ENCODE measurements around the gene PRKAB2. TPM values are rescaled to one million over a fixed set of nuclear protein-coding genes. Genes with fewer than 3 reads are reported as not detected.

PRKAB2 gene
- total RNA-seq = 13.4 and 17.2 TPM in 2 replicates

GRCh38 chr1:147172168-147173016 lies at the start of gene PRKAB2:
TSS of gene PRKAB2 (minus strand) at chr1:147172470. CDS start at chr1:147172144, 326 bp downstream.

Other genes with a start within 250 kb of the PRKAB2 start
- gene NBPF12, start 234.1 kb downstream of the PRKAB2 start, total RNA-seq = 1.6 and 2.3 TPM in 2 replicates
- gene FMO5, start 52.9 kb upstream of the PRKAB2 start, total RNA-seq = 0.99 and 2.7 TPM in 2 replicates
- gene CHD1L, start 70.2 kb upstream of the PRKAB2 start, total RNA-seq = 19.9 and 28.1 TPM in 2 replicates

Measured in airway epithelial cell (primary cell).